HEK293T (cell line): ENCODE measurements around the gene CCDC157.

ENCODE experiments used
- CTCF ChIA-PET: fragments of 350-600 bp; formaldehyde crosslinking; extraction: SDS; loops from one replicate; lab custom pipeline; 2021; ENCODE audit warnings: antibody characterized with exemption, inconsistent platforms; lab: Yijun Ruan, JAX
- POLR2A ChIA-PET: fragments of 350-600 bp; formaldehyde crosslinking; extraction: SDS; loops from one replicate; lab custom pipeline; 2020; ENCODE audit warnings: antibody characterized with exemption, inconsistent platforms; lab: Yijun Ruan, JAX
- DNase-seq: peaks from one replicate; pipeline ENCODE4 v3.0.0; 2012; ENCODE audit warnings: mixed read lengths; ENCODE audit errors: extremely low spot score
- ARNT ChIP-seq: fragments of 450-650 bp; IDR thresholded peaks from 2 replicates; pipeline ENCODE4 v1.6.1; 2017; ENCODE audit warnings: mild to moderate bottlenecking
- BHLHE40 ChIP-seq: fragments of 450-650 bp; IDR thresholded peaks from 2 replicates; pipeline ENCODE4 v1.6.1; 2016; ENCODE audit warnings: mild to moderate bottlenecking, moderate library complexity, borderline replicate concordance
- CTBP1 ChIP-seq: fragments of 450-650 bp; IDR thresholded peaks from 2 replicates; pipeline ENCODE4 v1.6.1; 2016; ENCODE audit warnings: borderline replicate concordance
- ELF4 ChIP-seq: fragments of 450-650 bp; IDR thresholded peaks from 2 replicates; pipeline ENCODE4 v1.6.1; 2017; ENCODE audit warnings: antibody characterized with exemption
- FOXA1 ChIP-seq: fragments of 450-650 bp; IDR thresholded peaks from 2 replicates; pipeline ENCODE4 v1.6.1; 2016; ENCODE audit warnings: mild to moderate bottlenecking
- FOXK2 ChIP-seq: fragments of 450-650 bp; IDR thresholded peaks from 2 replicates; pipeline ENCODE4 v1.6.1; 2016; ENCODE audit warnings: mild to moderate bottlenecking
- FOXM1 ChIP-seq: fragments of 450-650 bp; IDR thresholded peaks from 2 replicates; pipeline ENCODE4 v1.6.1; 2017; ENCODE audit warnings: mild to moderate bottlenecking, borderline replicate concordance
- HDGF ChIP-seq: fragments of 450-650 bp; IDR thresholded peaks from 2 replicates; pipeline ENCODE4 v1.6.1; 2017; ENCODE audit warnings: antibody characterized with exemption, borderline replicate concordance
- L3MBTL2 ChIP-seq: fragments of 450-650 bp; conservative IDR thresholded peaks from 2 replicates; pipeline ENCODE4 v1.6.1; 2016; ENCODE audit warnings: mild to moderate bottlenecking
- LEF1 ChIP-seq: fragments of 450-650 bp; IDR thresholded peaks from 2 replicates; pipeline ENCODE4 v1.6.1; 2017; ENCODE audit warnings: mild to moderate bottlenecking, borderline replicate concordance
- NFRKB ChIP-seq: fragments of 450-650 bp; IDR thresholded peaks from 2 replicates; pipeline ENCODE4 v1.6.1; 2016; ENCODE audit warnings: mild to moderate bottlenecking, moderate library complexity
- PKNOX1 ChIP-seq: fragments of 450-650 bp; IDR thresholded peaks from 2 replicates; pipeline ENCODE4 v1.6.1; 2016
- SP1 ChIP-seq: fragments of 450-650 bp; IDR thresholded peaks from 2 replicates; pipeline ENCODE4 v1.6.1; 2017
- SUZ12 ChIP-seq: fragments of 450-650 bp; IDR thresholded peaks from 2 replicates; pipeline ENCODE4 v1.6.1; 2016; ENCODE audit warnings: mild to moderate bottlenecking
- TARDBP ChIP-seq: fragments of 450-650 bp; IDR thresholded peaks from 2 replicates; pipeline ENCODE4 v1.6.1; 2016
- ZNF384 ChIP-seq: fragments of 450-650 bp; IDR thresholded peaks from 2 replicates; pipeline ENCODE4 v1.6.1; 2016

CCDC157 gene

GRCh38 chr22:30425327-30425615 is 68.5 kb downstream of the CCDC157 start:
- no peak for DNase-seq
- ChIA-PET POLR2A (interaction anchor here (1.0 to 5.9 kb wide), 6 partner anchors 8 to 146 kb away, joined by 3 to 85 read pairs (median 9); partner anchors contain the start of gene SEC14L2), CTCF (interaction anchor here (0.8 to 1.7 kb wide), 3 partner anchors 8 to 321 kb away, joined by 3 to 5 read pairs (median 3); no protein-coding TSS in a partner anchor)
- TF ChIP-seq TARDBP (no peak), HDGF (no peak), BHLHE40 (no peak), NFRKB (no peak), PKNOX1 (no peak), LEF1 (no peak), FOXM1 (no peak), ZNF384 (no peak), SUZ12 (no peak), CTBP1 (no peak), FOXA1 (no peak), FOXK2 (no peak), ARNT (no peak), ELF4 (no peak), SP1 (no peak), L3MBTL2 (no peak)

- POLR2A ChIA-PET = interaction anchor here (1.0 to 5.9 kb wide), 6 partner anchors 11 to 147 kb away, joined by 3 to 85 read pairs (median 7); partner anchors contain the start of gene SEC14L2
- DNase-seq = peak; percentile 76
- TF ChIP-seq L3MBTL2 (peak; percentile 88), NFRKB (no peak), ZNF384 (no peak)
- CTCF ChIA-PET = interaction anchor here (0.9 kb wide), 1 partner anchor 320 kb away, joined by 3 read pairs; no protein-coding TSS in a partner anchor
Observed at GRCh38 chr22:30425616-30426387, 69.0 kb downstream of the CCDC157 start, which contains the start of gene MTFP1. Gene MTFP1, plus strand, starts transcription at chr22:30425768. Its CDS starts 112 bp downstream, at chr22:30425880.
